ENCODE measurements around the gene PCDHGB5.

GRCh38 chr5:141439411-141440141, 41.8 kb downstream of the PCDHGB5 start:
- TF ChIP-seq CTCF (IDR thresholded peaks at IDR 0.05) (no peak), POLR2A (IDR thresholded peaks at IDR 0.05) (no peak)
